K562 (cell line): ENCODE results near the gene SPATA21. TPM values are rescaled to one million over a fixed set of nuclear protein-coding genes. Genes with fewer than 3 reads are reported as not detected.

ENCODE experiments used
- ATAC-seq: fragments of 200-7000 bp; cut with Tn5 transposase; 3 replicates; pipeline ENCODE4 v1.9.1; 2020; ENCODE audit warnings: moderate library complexity
- BruUV-seq: library from RNA; stranded (reverse); fragments of 400-500 nt; replicated peaks from 2 replicates; lab custom pipeline; 2021; lab: Mats Ljungman, UMichigan
- CTCF ChIA-PET: fragments of 300-600 bp; formaldehyde crosslinking; extraction: SDS; loops from one replicate; lab custom pipeline; 2021; ENCODE audit warnings: low intra/inter-chr PET ratio; lab: Yijun Ruan, JAX
- POLR2A ChIA-PET: fragments of 300-600, 350-650 bp; sonication (Branson Sonifier 250); formaldehyde crosslinking; extraction: SDS; loops from one replicate; lab custom pipeline; 2021; ENCODE audit warnings: antibody characterized with exemption, inconsistent platforms; lab: Yijun Ruan, JAX
- DNase-seq, 4 experiments: peaks; one replicate each; pipeline versions ENCODE4 v3.0.0 to v3.0.0-alpha.2; 2011 to 2018; ENCODE audit warnings: low spot score in 3 of 4, mixed read lengths in 3 of 4; ENCODE audit errors: extremely low read depth in 1 of 4
- FAIRE-seq: peaks from 2 replicates; lab custom pipeline; 2011; peaks lifted over from hg19 to GRCh38; lab: Jason Lieb, UNC
- H2AFZ ChIP-seq: 2 replicates; pipeline ENCODE4 v1.6.0; 2011; ENCODE audit warnings: low read depth, low read length, control low read depth, inconsistent platforms
- H3K27ac ChIP-seq: fragments of 200-600 bp; 3 replicates; pipeline ENCODE4 v1.8.0; 2011; ENCODE audit warnings: low read depth, mild to moderate bottlenecking, control low read depth, inconsistent platforms, low read length, moderate library complexity, mixed read lengths; ENCODE audit errors: extremely low read depth
- H3K27me3 ChIP-seq, 2 experiments: fragments of 300-600 bp in 1 of 2; 2 replicates in 1 of 2; 3 replicates in 1 of 2; pipeline versions ENCODE4 v1.6.0 to v1.8.0; 2011; ENCODE audit warnings: inconsistent platforms in 2 of 2, low read length in 2 of 2, mild to moderate bottlenecking in 1 of 2, mixed read lengths in 1 of 2, moderate library complexity in 1 of 2; ENCODE audit not compliant: control insufficient read depth in 2 of 2, insufficient read depth in 2 of 2
- H3K36me3 ChIP-seq: fragments of 300-600 bp; 3 replicates; pipeline ENCODE4 v1.8.0; 2011; ENCODE audit warnings: mild to moderate bottlenecking, low read length, inconsistent platforms; ENCODE audit not compliant: control insufficient read depth, insufficient read depth
- H3K4me1 ChIP-seq, 2 experiments: fragments of 200-600 bp in 1 of 2; replicated peaks in 1 of 2; 2 replicates in 1 of 2; 3 replicates in 1 of 2; pipeline versions ENCODE4 v1.5.1 to v1.8.0; 2011; ENCODE audit warnings: inconsistent platforms in 2 of 2, low read length in 2 of 2, mild to moderate bottlenecking in 1 of 2, mixed read lengths in 1 of 2, moderate library complexity in 1 of 2; ENCODE audit not compliant: control insufficient read depth in 2 of 2, insufficient read depth in 2 of 2
- H3K4me2 ChIP-seq: 2 replicates; pipeline ENCODE4 v1.6.1; 2011; ENCODE audit warnings: low read length, control low read depth, inconsistent platforms, mixed read lengths; ENCODE audit not compliant: insufficient read depth
- H3K4me3 ChIP-seq: fragments of 200-600 bp; sonication (generic), shearing (Covaris generic); 2 replicates; pipeline ENCODE4 v1.5.1; 2016; ENCODE audit warnings: control low read depth, inconsistent platforms
- H3K79me2 ChIP-seq: fragments of 200-600 bp; 3 replicates; pipeline ENCODE4 v1.8.0; 2011; ENCODE audit warnings: low read length, inconsistent platforms; ENCODE audit not compliant: control insufficient read depth, insufficient read depth
- H3K9ac ChIP-seq, 2 experiments: 2 replicates each; pipeline versions ENCODE4 v1.6.0 to v1.6.1; 2011; ENCODE audit warnings: low read depth in 2 of 2, low read length in 2 of 2, control low read depth in 1 of 2, inconsistent platforms in 1 of 2, mild to moderate bottlenecking in 1 of 2, mixed read lengths in 1 of 2; ENCODE audit not compliant: insufficient read depth in 1 of 2
- H3K9me1 ChIP-seq: one replicate; pipeline ENCODE4 v1.6.0; 2011; ENCODE audit warnings: inconsistent platforms, mild to moderate bottlenecking, low read length, moderate library complexity; ENCODE audit not compliant: control insufficient read depth, insufficient read depth
- H3K9me3 ChIP-seq: replicated peaks from 2 replicates; pipeline ENCODE4 v1.5.1; 2011; ENCODE audit warnings: low read depth, low read length, inconsistent platforms; ENCODE audit not compliant: control insufficient read depth, insufficient read depth
- H4K20me1 ChIP-seq: replicated peaks from 2 replicates; pipeline ENCODE4 v1.6.1; 2011; ENCODE audit warnings: low read length, inconsistent platforms, mixed read lengths; ENCODE audit not compliant: control insufficient read depth, insufficient read depth
- ETV6 ChIP-seq, 3 experiments: fragments of 150-350 bp in 1 of 3; sonication (generic) in 1 of 3; formaldehyde crosslinking in 1 of 3; IDR thresholded peaks; 2 replicates each; pipeline versions ENCODE4 v1.6.1 to v1.8.0; 2014 to 2022; ENCODE audit warnings: borderline replicate concordance in 2 of 3, low read depth in 2 of 3, antibody characterized with exemption in 1 of 3, low read length in 1 of 3, mild to moderate bottlenecking in 1 of 3, missing genetic modification reagents in 1 of 3
- FOXJ2 ChIP-seq: fragments of 200-800 bp; sonication (Bioruptor generic); IDR thresholded peaks from 2 replicates; pipeline ENCODE4 v1.6.1; 2016; ENCODE audit warnings: missing genetic modification characterization, missing compliant biosample characterization
- POLR2G ChIP-seq: fragments of 200-400 bp; formaldehyde crosslinking; IDR thresholded peaks from 2 replicates; pipeline ENCODE4 v1.6.1; 2017; ENCODE audit warnings: low read depth, mild to moderate bottlenecking, antibody characterized with exemption, low read length, moderate library complexity
- SP2 ChIP-seq: IDR thresholded peaks from 2 replicates; pipeline ENCODE4 v1.6.1; 2011; ENCODE audit warnings: mild to moderate bottlenecking, low read depth, low read length, moderate library complexity; ENCODE audit not compliant: poor library complexity, severe bottlenecking; ENCODE audit errors: extremely low read depth
- STAT5A ChIP-seq: IDR thresholded peaks from 2 replicates; pipeline ENCODE4 v1.6.1; 2012; ENCODE audit warnings: low read length, inconsistent platforms, borderline replicate concordance
- ZKSCAN1 ChIP-seq: fragments of 150-350 bp; IDR thresholded peaks from 2 replicates; pipeline ENCODE4 v1.6.1; 2016; ENCODE audit warnings: low read depth, low read length
- ZNF41 ChIP-seq: fragments of 250-450 bp; sonication (Bioruptor Pico); conservative IDR thresholded peaks from 2 replicates; pipeline ENCODE4 v1.4.0; 2020; ENCODE audit warnings: mild to moderate bottlenecking
- WGBS: fragments of 100-300 bp; shearing (Covaris generic); methylation state at CpG from one replicate; pipeline ENCODE4 v1.1.6; 2016; ENCODE audit warnings: low coverage, mixed read lengths; ENCODE audit not compliant: insufficient coverage; ENCODE audit errors: missing lambda C conversion rate; 5-methylcytosine and 5-hydroxymethylcytosine counted together
- in situ Hi-C: fragments of 300-500 bp; cut with MboI; formaldehyde crosslinking; loops from 4 replicates; pipeline ENCODE4 v1.15.0; 2018; ENCODE audit warnings: inconsistent platforms, mixed read lengths
- intact Hi-C: fragments of 100-400 bp; cut with micrococcal nuclease; formaldehyde crosslinking; loops from 2 replicates; pipeline ENCODE4 v1.14.2; 2022
- polyA plus RNA-seq, 8 experiments: library from polyadenylated mRNA; depleted of rRNA in 4 of 8; stranded (reverse) in 5 of 8; unstranded in 3 of 8; fragments of >200 nt; fragmentation: Nextera tagmentation in 2 of 8; fragmentation: Illumina TruSeq in 1 of 8; extraction: Ambion mirVana in 2 of 8; extraction: Trizol in 1 of 8; gene quantifications; 2 replicates each; pipeline versions ENCODE4 v1.2.1 to v1.2.3, GENCODE V29; 2011 to 2014; ENCODE audit warnings: inconsistent platforms in 1 of 8, missing spikeins in 1 of 8
- total RNA-seq, 7 experiments: library from RNA; depleted of rRNA in 6 of 7; stranded (reverse); fragments of >200 nt in 6 of 7; fragmentation: Illumina TruSeq in 2 of 7; extraction: Trizol in 2 of 7; gene quantifications; 2 replicates each; pipeline versions ENCODE4 v1.2.1 to v1.2.3, GENCODE V29; 2011 to 2021; ENCODE audit warnings: low replicate concordance in 1 of 7
- TF ChIP-seq, protein P1 (sequence below): fragments of 450-650 bp; IDR thresholded peaks from 2 replicates; pipeline ENCODE4 v1.6.1; 2016; ENCODE audit warnings: mild to moderate bottlenecking, moderate library complexity

Gene SPATA21
- total and polyA plus RNA-seq, 9 of the 15 experiments (the other 6 are each of a cell fraction or from before 2014, with no cell fraction given), result 0.10 to 0.36 (median 0.13) TPM; not detected in 3

DNA sequence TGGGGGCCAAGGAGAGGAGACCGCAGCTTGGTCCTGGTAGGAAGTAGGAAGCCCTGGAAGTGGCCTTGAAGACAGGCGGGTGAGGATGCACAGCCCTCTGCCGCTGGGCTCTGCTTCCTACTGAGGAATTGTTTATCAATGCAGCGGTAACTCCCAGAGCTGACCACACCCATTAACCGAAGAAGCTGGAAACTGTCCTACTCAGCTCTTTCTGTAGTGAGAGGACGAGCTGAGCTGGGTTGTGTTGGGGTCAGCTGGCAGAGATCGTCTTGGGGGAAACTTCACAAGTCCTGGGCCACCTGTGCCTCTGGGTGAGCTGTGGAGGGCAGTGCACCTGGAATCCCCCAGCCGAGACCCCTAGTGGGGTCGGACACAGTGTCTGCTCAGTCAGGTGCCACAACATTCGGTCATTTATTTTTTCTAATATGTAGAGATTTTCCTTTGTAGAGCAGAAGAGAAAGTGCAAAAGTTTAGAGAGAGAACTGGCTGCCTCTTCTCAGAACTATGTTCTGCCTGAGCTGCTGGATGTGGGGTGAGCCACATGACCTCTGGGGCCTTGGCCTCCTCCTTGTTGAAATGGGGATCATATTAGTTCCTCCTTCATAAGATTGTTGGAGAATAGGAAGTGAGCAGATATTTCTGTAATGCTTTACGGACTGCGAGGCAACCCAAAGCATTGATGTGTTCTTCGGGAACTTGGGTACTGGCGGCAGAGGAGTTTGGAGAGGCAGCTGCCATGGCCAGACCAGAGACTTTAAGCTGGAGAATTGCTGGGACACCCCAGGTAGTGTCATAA lies 6.9 kb upstream of the SPATA21 start:
- Histone ChIP-seq H3K9me3 (no peaks in the 10 kb centered on the region), H3K27ac (peak overlapping the region; percentile 72), H3K36me3 (peaks cover 69% of the 10 kb centered on the region), H3K4me3 (peak overlapping the region; percentile 7; the same call in 1 of the 2 replicates), H3K9me1 (peaks cover 3% of the 10 kb centered on the region), H3K4me2 (peak overlapping the region; percentile 75), H2AFZ (peak overlapping the region; percentile 24; the same call in 1 of the 2 replicates), H4K20me1 (peaks cover 2% of the 10 kb centered on the region; the same call in 1 of the 2 replicates), H3K79me2 (peaks cover 51% of the 10 kb centered on the region), H3K9ac (peak overlapping the region; percentile 57 to 90), H3K4me1 (peaks cover 37 to 44% of the 10 kb centered on the region in 2 experiments), H3K27me3 (no peaks in the 10 kb centered on the region)
- CTCF ChIA-PET, result no interaction called here
- in situ Hi-C loops, result loop anchor here (25.0 kb wide), 1 partner anchor 418 kb away; no protein-coding TSS in a partner anchor
- POLR2A ChIA-PET, result interaction anchor here (0.7 to 2.2 kb wide), 11 partner anchors 9 to 369 kb away, joined by 3 to 11 read pairs (median 3); no protein-coding TSS in a partner anchor
- no TSS peak for BruUV-seq
- 29% methylated on average over 14 of the region's 14 CpGs for WGBS
- ATAC-seq (peak; percentile 84), FAIRE-seq (peak; percentile 91), DNase-seq (peak; percentile 57 to 86 (median 71))
- intact Hi-C loops, result loop anchor here (5.0 kb wide), 2 partner anchors 168 to 508 kb away; partner anchors contain the start of gene NBPF1
- TF ChIP-seq, protein P1, sequence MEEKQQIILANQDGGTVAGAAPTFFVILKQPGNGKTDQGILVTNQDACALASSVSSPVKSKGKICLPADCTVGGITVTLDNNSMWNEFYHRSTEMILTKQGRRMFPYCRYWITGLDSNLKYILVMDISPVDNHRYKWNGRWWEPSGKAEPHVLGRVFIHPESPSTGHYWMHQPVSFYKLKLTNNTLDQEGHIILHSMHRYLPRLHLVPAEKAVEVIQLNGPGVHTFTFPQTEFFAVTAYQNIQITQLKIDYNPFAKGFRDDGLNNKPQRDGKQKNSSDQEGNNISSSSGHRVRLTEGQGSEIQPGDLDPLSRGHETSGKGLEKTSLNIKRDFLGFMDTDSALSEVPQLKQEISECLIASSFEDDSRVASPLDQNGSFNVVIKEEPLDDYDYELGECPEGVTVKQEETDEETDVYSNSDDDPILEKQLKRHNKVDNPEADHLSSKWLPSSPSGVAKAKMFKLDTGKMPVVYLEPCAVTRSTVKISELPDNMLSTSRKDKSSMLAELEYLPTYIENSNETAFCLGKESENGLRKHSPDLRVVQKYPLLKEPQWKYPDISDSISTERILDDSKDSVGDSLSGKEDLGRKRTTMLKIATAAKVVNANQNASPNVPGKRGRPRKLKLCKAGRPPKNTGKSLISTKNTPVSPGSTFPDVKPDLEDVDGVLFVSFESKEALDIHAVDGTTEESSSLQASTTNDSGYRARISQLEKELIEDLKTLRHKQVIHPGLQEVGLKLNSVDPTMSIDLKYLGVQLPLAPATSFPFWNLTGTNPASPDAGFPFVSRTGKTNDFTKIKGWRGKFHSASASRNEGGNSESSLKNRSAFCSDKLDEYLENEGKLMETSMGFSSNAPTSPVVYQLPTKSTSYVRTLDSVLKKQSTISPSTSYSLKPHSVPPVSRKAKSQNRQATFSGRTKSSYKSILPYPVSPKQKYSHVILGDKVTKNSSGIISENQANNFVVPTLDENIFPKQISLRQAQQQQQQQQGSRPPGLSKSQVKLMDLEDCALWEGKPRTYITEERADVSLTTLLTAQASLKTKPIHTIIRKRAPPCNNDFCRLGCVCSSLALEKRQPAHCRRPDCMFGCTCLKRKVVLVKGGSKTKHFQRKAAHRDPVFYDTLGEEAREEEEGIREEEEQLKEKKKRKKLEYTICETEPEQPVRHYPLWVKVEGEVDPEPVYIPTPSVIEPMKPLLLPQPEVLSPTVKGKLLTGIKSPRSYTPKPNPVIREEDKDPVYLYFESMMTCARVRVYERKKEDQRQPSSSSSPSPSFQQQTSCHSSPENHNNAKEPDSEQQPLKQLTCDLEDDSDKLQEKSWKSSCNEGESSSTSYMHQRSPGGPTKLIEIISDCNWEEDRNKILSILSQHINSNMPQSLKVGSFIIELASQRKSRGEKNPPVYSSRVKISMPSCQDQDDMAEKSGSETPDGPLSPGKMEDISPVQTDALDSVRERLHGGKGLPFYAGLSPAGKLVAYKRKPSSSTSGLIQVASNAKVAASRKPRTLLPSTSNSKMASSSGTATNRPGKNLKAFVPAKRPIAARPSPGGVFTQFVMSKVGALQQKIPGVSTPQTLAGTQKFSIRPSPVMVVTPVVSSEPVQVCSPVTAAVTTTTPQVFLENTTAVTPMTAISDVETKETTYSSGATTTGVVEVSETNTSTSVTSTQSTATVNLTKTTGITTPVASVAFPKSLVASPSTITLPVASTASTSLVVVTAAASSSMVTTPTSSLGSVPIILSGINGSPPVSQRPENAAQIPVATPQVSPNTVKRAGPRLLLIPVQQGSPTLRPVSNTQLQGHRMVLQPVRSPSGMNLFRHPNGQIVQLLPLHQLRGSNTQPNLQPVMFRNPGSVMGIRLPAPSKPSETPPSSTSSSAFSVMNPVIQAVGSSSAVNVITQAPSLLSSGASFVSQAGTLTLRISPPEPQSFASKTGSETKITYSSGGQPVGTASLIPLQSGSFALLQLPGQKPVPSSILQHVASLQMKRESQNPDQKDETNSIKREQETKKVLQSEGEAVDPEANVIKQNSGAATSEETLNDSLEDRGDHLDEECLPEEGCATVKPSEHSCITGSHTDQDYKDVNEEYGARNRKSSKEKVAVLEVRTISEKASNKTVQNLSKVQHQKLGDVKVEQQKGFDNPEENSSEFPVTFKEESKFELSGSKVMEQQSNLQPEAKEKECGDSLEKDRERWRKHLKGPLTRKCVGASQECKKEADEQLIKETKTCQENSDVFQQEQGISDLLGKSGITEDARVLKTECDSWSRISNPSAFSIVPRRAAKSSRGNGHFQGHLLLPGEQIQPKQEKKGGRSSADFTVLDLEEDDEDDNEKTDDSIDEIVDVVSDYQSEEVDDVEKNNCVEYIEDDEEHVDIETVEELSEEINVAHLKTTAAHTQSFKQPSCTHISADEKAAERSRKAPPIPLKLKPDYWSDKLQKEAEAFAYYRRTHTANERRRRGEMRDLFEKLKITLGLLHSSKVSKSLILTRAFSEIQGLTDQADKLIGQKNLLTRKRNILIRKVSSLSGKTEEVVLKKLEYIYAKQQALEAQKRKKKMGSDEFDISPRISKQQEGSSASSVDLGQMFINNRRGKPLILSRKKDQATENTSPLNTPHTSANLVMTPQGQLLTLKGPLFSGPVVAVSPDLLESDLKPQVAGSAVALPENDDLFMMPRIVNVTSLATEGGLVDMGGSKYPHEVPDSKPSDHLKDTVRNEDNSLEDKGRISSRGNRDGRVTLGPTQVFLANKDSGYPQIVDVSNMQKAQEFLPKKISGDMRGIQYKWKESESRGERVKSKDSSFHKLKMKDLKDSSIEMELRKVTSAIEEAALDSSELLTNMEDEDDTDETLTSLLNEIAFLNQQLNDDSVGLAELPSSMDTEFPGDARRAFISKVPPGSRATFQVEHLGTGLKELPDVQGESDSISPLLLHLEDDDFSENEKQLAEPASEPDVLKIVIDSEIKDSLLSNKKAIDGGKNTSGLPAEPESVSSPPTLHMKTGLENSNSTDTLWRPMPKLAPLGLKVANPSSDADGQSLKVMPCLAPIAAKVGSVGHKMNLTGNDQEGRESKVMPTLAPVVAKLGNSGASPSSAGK, result no peak
- TF ChIP-seq ZKSCAN1, result peak; percentile 83
- TF ChIP-seq ETV6 (IDR thresholded peaks at IDR 0.05; ENCODE audit: borderline replicate concordance in 1 of 2, low read depth in 2 of 2, low read length in 1 of 2), result peak in 1 of 2 experiments; percentile 28; a peak in 1 of 4 replicates
- 0 out of 2 replicates have a peak, but pooled peaks have one; percentile 16 for TF ChIP-seq ETV6 (CRISPR knock-in tag; IDR thresholded peaks at IDR 0.05; ENCODE audit: borderline replicate concordance)
- peak; percentile 49 for TF ChIP-seq POLR2G
- TF ChIP-seq STAT5A, result 0 out of 2 replicates have a peak, but pooled peaks have one; percentile 6
- no peak for TF ChIP-seq SP2
- no peak for TF ChIP-seq FOXJ2 (tag)
- TF ChIP-seq ZNF41 (CRISPR knock-in tag), result no peak
